ENCODE data around the gene PDCD6IP. TPM values are rescaled to one million over a fixed set of nuclear protein-coding genes. Genes with fewer than 3 reads are reported as not detected.

Gene PDCD6IP
- total RNA-seq, 4 donors from 2014 or later, result 151 to 290 (median 186) TPM

GRCh38 chr3:33789183-33789954, 9.1 kb upstream of the PDCD6IP start:
- TF ChIP-seq POLR2A (IDR thresholded peaks at IDR 0.05), result no peak
- TF ChIP-seq, protein P1, sequence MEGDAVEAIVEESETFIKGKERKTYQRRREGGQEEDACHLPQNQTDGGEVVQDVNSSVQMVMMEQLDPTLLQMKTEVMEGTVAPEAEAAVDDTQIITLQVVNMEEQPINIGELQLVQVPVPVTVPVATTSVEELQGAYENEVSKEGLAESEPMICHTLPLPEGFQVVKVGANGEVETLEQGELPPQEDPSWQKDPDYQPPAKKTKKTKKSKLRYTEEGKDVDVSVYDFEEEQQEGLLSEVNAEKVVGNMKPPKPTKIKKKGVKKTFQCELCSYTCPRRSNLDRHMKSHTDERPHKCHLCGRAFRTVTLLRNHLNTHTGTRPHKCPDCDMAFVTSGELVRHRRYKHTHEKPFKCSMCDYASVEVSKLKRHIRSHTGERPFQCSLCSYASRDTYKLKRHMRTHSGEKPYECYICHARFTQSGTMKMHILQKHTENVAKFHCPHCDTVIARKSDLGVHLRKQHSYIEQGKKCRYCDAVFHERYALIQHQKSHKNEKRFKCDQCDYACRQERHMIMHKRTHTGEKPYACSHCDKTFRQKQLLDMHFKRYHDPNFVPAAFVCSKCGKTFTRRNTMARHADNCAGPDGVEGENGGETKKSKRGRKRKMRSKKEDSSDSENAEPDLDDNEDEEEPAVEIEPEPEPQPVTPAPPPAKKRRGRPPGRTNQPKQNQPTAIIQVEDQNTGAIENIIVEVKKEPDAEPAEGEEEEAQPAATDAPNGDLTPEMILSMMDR (IDR thresholded peaks at IDR 0.05), result no peak
- no peak for TF ChIP-seq POLR2AphosphoS5 (IDR thresholded peaks at IDR 0.05)
- no peak for TF ChIP-seq EP300 (IDR thresholded peaks at IDR 0.05)
- H3K4me3 ChIP-seq, result no peak overlapping the region
- no peak for ATAC-seq
- no peaks in the 10 kb centered on the region for H3K4me1 ChIP-seq
- H3K27ac ChIP-seq, result no peak overlapping the region
- H3K9me3 ChIP-seq, result no peaks in the 10 kb centered on the region
- 58 to 73% methylated on average over 3 of the region's 4 CpGs for WGBS, 2 donors (ENCODE audit: low coverage in 1 of 2)
- no peaks in the 10 kb centered on the region for H3K27me3 ChIP-seq
- no peaks in the 10 kb centered on the region for H3K36me3 ChIP-seq

DNA sequence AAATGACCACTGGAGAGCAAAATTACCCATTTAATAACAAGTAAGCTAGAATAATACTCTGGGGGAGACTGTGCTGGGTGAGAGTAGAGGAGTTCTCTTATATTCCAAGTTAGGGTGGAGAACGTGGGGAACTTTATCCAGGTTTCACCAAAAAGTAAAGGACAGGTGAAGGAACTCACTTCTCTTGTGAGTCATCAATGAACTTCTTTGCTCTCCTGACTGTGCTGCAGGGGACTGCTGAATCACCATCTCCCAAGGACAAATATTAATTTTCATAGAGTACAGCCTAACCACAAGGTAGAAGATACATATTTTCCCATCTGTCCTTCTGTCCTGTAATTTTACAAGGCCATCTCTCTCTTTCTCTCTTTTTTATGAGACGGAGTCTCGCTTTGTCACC, 8.3 kb upstream of the PDCD6IP start:
- ATAC-seq, result no peak
- no peaks in the 10 kb centered on the region for H3K9me3 ChIP-seq
- H3K27ac ChIP-seq, result no peak overlapping the region
- no peaks in the 10 kb centered on the region for H3K4me1 ChIP-seq
- TF ChIP-seq, protein P1 (IDR thresholded peaks at IDR 0.05), result no peak
- TF ChIP-seq POLR2AphosphoS5 (IDR thresholded peaks at IDR 0.05), result no peak
- no peak for TF ChIP-seq EP300 (IDR thresholded peaks at IDR 0.05)
- no peak for TF ChIP-seq POLR2A (IDR thresholded peaks at IDR 0.05)
- WGBS, 2 donors (ENCODE audit: low coverage in 1 of 2), result 83 to 96% methylated on average over 3 of the region's 3 CpGs
- H3K27me3 ChIP-seq, result no peaks in the 10 kb centered on the region
- no peaks in the 10 kb centered on the region for H3K36me3 ChIP-seq
- H3K4me3 ChIP-seq, result no peak overlapping the region

GRCh38 chr3:33791477-33792166, 6.8 kb upstream of the PDCD6IP start:
- TF ChIP-seq POLR2AphosphoS5 (IDR thresholded peaks at IDR 0.05), result no peak
- TF ChIP-seq EP300 (IDR thresholded peaks at IDR 0.05), result no peak
- no peak for TF ChIP-seq POLR2A (IDR thresholded peaks at IDR 0.05)
- TF ChIP-seq, protein P1 (IDR thresholded peaks at IDR 0.05), result no peak
- Histone ChIP-seq H3K4me1 (no peaks in the 10 kb centered on the region), H3K36me3 (no peaks in the 10 kb centered on the region), H3K27ac (no peak overlapping the region), H3K9me3 (no peaks in the 10 kb centered on the region), H3K27me3 (no peaks in the 10 kb centered on the region), H3K4me3 (no peak overlapping the region)
- 60 to 74% methylated on average over 1 to 4 of the region's 4 CpGs for WGBS, 2 donors (ENCODE audit: low coverage in 1 of 2)
- ATAC-seq, result no peak

DNA sequence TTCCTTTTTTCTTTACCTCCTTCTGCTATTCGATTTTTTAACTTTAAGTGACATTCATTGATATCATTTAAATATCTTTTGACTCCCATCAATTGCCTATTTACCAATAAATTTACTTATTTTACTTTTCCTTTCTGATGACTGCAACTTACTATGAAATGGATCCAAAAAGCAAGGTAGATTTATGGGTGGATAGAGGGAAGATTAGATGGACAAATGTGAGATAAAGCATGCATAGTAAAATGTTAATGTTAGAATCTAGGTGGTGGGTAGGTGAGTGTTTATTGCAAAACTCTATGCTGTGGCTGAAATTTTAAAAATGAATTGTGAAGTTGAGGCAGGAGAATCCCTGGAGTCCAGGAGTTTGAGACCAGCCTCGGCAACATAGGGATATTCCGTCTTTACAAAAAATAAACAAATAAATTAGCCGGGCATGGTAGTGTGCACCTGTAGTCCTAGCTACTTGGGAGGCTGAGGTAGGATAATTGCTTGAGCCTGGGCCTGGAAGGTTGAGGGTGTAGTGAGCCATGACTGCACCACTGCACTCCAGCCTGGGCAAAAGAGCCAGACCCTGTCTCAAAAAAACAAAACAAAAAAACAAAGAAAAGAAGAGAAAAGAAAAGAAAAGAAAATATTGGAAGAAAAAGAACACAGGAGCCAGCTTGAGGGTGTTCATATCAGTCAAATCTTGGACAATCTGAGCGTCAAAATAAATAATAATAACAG, 6.1 kb upstream of the PDCD6IP start:
- TF ChIP-seq EP300 (IDR thresholded peaks at IDR 0.05) (no peak), POLR2A (IDR thresholded peaks at IDR 0.05) (no peak), POLR2AphosphoS5 (IDR thresholded peaks at IDR 0.05) (no peak)
- TF ChIP-seq, protein P1 (IDR thresholded peaks at IDR 0.05), result no peak
- Histone ChIP-seq H3K4me3 (no peak overlapping the region), H3K4me1 (peaks cover 0 to 2% (median 0%) of the 10 kb centered on the region in 3 donors), H3K27ac (no peak overlapping the region), H3K9me3 (no peaks in the 10 kb centered on the region), H3K36me3 (no peaks in the 10 kb centered on the region), H3K27me3 (no peaks in the 10 kb centered on the region)
- WGBS, 2 donors (ENCODE audit: low coverage in 1 of 2), result 64 to 78% methylated on average over 4 to 5 of the region's 5 CpGs
- no peak for ATAC-seq
